Skeletal muscle satellite cell (primary cell): ENCODE measurements around the gene JMJD1C.
"Not testable (repeated sequence)": the region's sequence is repeated elsewhere in the genome, so short reads cannot be mapped to it uniquely, and the experiment has no call there.

Experiments
- H3K27me3 ChIP-seq: 2 replicates; pipeline ENCODE4 v1.7.0; 2013; ENCODE audit warnings: low read length; ENCODE audit not compliant: control insufficient read depth, insufficient read depth
- H3K36me3 ChIP-seq: 2 replicates; pipeline ENCODE4 v1.7.0; 2013; ENCODE audit warnings: mild to moderate bottlenecking, control low read depth, low read length; ENCODE audit not compliant: insufficient read depth
- H3K4me1 ChIP-seq: 2 replicates; pipeline ENCODE4 v1.7.0; 2013; ENCODE audit warnings: low read length; ENCODE audit not compliant: control insufficient read depth, insufficient read depth
- H3K4me2 ChIP-seq: 2 replicates; pipeline ENCODE4 v1.7.0; 2013; ENCODE audit warnings: mild to moderate bottlenecking, low read length
- H3K4me3 ChIP-seq: 2 replicates; pipeline ENCODE4 v1.7.0; 2013; ENCODE audit warnings: low read length
- H3K9ac ChIP-seq: 2 replicates; pipeline ENCODE4 v1.7.0; 2013; ENCODE audit warnings: mild to moderate bottlenecking, low read depth, low read length, moderate library complexity
- H3K9me3 ChIP-seq: replicated peaks from 2 replicates; pipeline ENCODE4 v1.7.0; 2013; ENCODE audit warnings: mild to moderate bottlenecking, control low read depth, low read length

The JMJD1C gene

GRCh38 chr10:63166742-63167258 is 299.0 kb downstream of the JMJD1C start:
- H3K4me3 ChIP-seq: no peak overlapping the region
- no peak overlapping the region for H3K4me2 ChIP-seq
- peaks cover 55% of the 10 kb centered on the region for H3K36me3 ChIP-seq
- no peaks in the 10 kb centered on the region for H3K27me3 ChIP-seq
- H3K9me3 ChIP-seq: no peaks in the 10 kb centered on the region
- H3K9ac ChIP-seq: no peak overlapping the region
- H3K4me1 ChIP-seq: no peaks in the 10 kb centered on the region

GRCh38 chr10:63165249-63165648 is 300.5 kb downstream of the JMJD1C start:
- Histone ChIP-seq H3K27me3 (no peaks in the 10 kb centered on the region), H3K9me3 (no peaks in the 10 kb centered on the region), H3K4me3 (no peak overlapping the region), H3K9ac (no peak overlapping the region), H3K36me3 (peaks cover 40% of the 10 kb centered on the region), H3K4me2 (no peak overlapping the region), H3K4me1 (no peaks in the 10 kb centered on the region)

DNA sequence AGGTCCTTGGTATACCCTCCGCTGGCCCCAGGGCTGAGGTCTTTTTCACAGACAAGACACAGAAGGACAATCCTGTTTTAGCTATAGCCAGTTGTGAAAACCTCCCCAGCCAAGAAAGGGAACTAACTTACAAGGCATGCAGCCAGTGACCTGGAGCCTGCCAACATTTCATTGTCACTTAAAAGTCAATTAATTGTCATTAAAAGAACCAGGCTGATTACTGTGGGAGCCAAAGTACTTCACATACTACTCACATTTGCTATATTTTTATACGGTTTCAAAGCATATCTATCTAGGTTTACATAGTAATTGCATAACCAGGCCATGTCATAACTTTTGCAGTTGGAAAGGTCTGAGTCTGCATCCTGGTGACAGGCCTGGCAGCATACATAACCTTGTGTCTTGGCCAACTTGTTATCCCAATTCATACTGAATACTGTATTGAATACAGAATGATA is 301.6 kb downstream of the JMJD1C start:
- no peaks in the 10 kb centered on the region for H3K9me3 ChIP-seq
- H3K36me3 ChIP-seq: peaks cover 31% of the 10 kb centered on the region
- H3K9ac ChIP-seq: no peak overlapping the region

GRCh38 chr10:63161592-63161991 is 304.2 kb downstream of the JMJD1C start:
- H3K4me1 ChIP-seq: no peaks in the 10 kb centered on the region
- no peaks in the 10 kb centered on the region for H3K27me3 ChIP-seq
- H3K36me3 ChIP-seq: peaks cover 23% of the 10 kb centered on the region
- H3K9me3 ChIP-seq: no peaks in the 10 kb centered on the region
- no peak overlapping the region for H3K9ac ChIP-seq
- H3K4me3 ChIP-seq: no peak overlapping the region
- H3K4me2 ChIP-seq: no peak overlapping the region

More for the DNA sequence above, 301.6 kb downstream of the JMJD1C start:
- Histone ChIP-seq H3K4me3 (no peak overlapping the region), H3K27me3 (no peaks in the 10 kb centered on the region), H3K4me1 (no peaks in the 10 kb centered on the region), H3K4me2 (no peak overlapping the region)

GRCh38 chr10:63157845-63158624 is 307.7 kb downstream of the JMJD1C start:
- no peak overlapping the region for H3K4me2 ChIP-seq
- H3K4me1 ChIP-seq: peaks cover 9% of the 10 kb centered on the region
- no peaks in the 10 kb centered on the region for H3K9me3 ChIP-seq
- no peaks in the 10 kb centered on the region for H3K27me3 ChIP-seq
- H3K4me3 ChIP-seq: no peak overlapping the region
- no peak overlapping the region for H3K9ac ChIP-seq
- H3K36me3 ChIP-seq: peaks cover 16% of the 10 kb centered on the region

DNA sequence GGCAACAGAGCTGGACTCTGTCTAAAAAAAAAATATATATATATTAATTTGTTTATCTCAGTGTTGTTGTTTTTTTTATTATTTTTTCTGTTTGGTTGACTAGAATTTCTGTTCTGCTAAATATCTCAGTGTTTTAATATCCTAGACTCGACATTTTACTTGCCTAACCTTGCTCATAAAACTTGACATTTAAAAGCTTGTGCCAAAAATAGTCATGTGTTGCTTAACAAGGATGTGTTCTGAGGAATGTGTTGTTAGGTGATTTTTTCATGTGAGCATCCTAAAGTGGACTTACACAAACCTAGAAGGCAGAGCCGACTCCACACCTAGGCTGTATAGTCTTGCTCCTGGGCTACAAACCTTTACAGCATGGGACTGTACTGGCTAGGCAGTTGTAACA is 309.5 kb downstream of the JMJD1C start:
- Histone ChIP-seq H3K36me3 (peaks cover 26% of the 10 kb centered on the region), H3K9ac (no peak overlapping the region), H3K4me1 (peaks cover 9% of the 10 kb centered on the region), H3K27me3 (no peaks in the 10 kb centered on the region), H3K4me2 (no peak overlapping the region), H3K4me3 (no peak overlapping the region), H3K9me3 (no peaks in the 10 kb centered on the region)

- no peak overlapping the region for H3K9ac ChIP-seq
- H3K4me3 ChIP-seq: no peak overlapping the region
- peaks cover 9% of the 10 kb centered on the region for H3K4me1 ChIP-seq
Measured at GRCh38 chr10:63155388-63156020, 310.3 kb downstream of the JMJD1C start.

GRCh38 chr10:63154546-63155387 is 311.0 kb downstream of the JMJD1C start:
- Histone ChIP-seq H3K4me2 (no peak overlapping the region), H3K4me3 (no peak overlapping the region), H3K4me1 (peaks cover 9% of the 10 kb centered on the region), H3K36me3 (peaks cover 36% of the 10 kb centered on the region), H3K9ac (no peak overlapping the region), H3K9me3 (no peaks in the 10 kb centered on the region), H3K27me3 (no peaks in the 10 kb centered on the region)

More at GRCh38 chr10:63155388-63156020, 310.3 kb downstream of the JMJD1C start:
- no peak overlapping the region for H3K4me2 ChIP-seq
- H3K27me3 ChIP-seq: no peaks in the 10 kb centered on the region
- H3K9me3 ChIP-seq: no peaks in the 10 kb centered on the region
- peaks cover 33% of the 10 kb centered on the region for H3K36me3 ChIP-seq

DNA sequence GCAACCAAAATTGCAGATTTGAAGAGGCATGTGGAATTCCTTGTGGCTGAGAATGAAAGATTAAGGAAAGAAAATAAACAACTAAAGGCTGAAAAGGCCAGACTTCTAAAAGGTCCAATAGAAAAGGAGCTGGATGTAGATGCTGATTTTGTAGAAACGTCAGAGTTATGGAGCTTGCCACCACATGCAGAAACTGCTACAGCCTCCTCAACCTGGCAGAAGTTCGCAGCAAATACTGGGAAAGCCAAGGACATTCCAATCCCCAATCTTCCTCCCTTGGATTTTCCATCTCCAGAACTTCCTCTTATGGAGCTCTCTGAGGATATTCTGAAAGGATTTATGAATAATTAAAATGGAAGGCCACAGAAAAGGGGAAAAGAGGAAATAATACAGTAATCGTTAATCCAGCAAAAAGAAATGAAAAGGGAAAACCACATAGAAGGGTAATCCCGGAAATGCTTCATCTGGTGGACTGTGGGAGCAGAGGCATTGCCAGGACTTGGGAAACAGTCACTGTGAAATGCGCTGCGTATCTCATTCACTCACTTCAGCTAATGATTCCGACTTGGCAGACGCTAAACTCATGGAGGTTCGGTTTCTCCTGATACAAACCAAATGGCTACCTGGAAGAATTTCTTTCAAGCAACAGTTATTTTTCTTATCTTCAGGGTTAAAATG is 311.8 kb downstream of the JMJD1C start:
- not testable (repeated sequence) for H3K4me1 ChIP-seq, H3K9me3 ChIP-seq, H3K4me2 ChIP-seq, H3K9ac ChIP-seq, H3K27me3 ChIP-seq, H3K4me3 ChIP-seq
- H3K36me3 ChIP-seq: peaks cover 37% of the 10 kb centered on the region

DNA sequence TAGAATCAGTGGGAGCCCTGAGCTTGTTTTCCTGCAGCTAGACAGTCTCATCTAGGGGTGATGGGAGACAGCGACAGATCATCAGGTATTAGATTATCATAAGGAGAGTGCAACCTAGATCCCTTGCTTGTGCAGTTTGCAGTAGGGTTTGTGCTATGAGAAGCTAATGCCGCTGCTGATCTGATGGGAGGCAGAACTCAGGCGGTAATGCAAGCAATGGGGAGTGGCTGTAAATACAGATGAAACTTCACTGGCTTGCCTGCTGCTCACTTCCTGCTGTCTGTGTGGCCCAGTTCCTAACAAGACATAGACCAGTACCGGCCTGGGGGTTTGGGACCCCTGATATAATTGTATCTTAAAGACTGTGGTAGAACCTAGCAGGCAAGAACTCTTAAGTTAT is 315.0 kb downstream of the JMJD1C start:
- Histone ChIP-seq H3K9me3 (no peaks in the 10 kb centered on the region), H3K4me2 (no peak overlapping the region), H3K27me3 (no peaks in the 10 kb centered on the region)

GRCh38 chr10:63146503-63146902 is 319.3 kb downstream of the JMJD1C start:
- H3K36me3 ChIP-seq: peaks cover 16% of the 10 kb centered on the region
- no peak overlapping the region for H3K4me2 ChIP-seq
- H3K9me3 ChIP-seq: no peaks in the 10 kb centered on the region
- H3K4me3 ChIP-seq: no peak overlapping the region
- H3K9ac ChIP-seq: no peak overlapping the region
- H3K4me1 ChIP-seq: peaks cover 4% of the 10 kb centered on the region
- no peaks in the 10 kb centered on the region for H3K27me3 ChIP-seq

More for the DNA sequence above, 315.0 kb downstream of the JMJD1C start:
- peaks cover 38% of the 10 kb centered on the region for H3K36me3 ChIP-seq
- H3K9ac ChIP-seq: no peak overlapping the region
- H3K4me1 ChIP-seq: peaks cover 8% of the 10 kb centered on the region
- H3K4me3 ChIP-seq: no peak overlapping the region
